ENCODE measurements around the gene TIGD7. TPM values are rescaled to one million over a fixed set of nuclear protein-coding genes. Genes with fewer than 3 reads are reported as not detected.

The TIGD7 gene
- total RNA-seq, 4 donors from 2014 or later, result 6.1 to 8.3 (median 6.6) TPM

Other genes with a start within 250 kb of the TIGD7 start
- gene IL32, start 239.8 kb downstream of the TIGD7 start, total RNA-seq, result 10 to 100 TPM in 3 of 4 donors, 1 to 10 TPM in 1; 4.2 to 32.9 (median 21.7) TPM
- not detected for gene ZSCAN10, start 206.1 kb downstream of the TIGD7 start, total RNA-seq
- gene ZNF205, start 192.8 kb downstream of the TIGD7 start, total RNA-seq, result 10 to 100 TPM; 19.4 to 29.2 (median 21.5) TPM
- gene ZNF213, start 170.4 kb downstream of the TIGD7 start, total RNA-seq, result 10 to 100 TPM in 1 of 4 donors, 1 to 10 TPM in 3; 7.7 to 17.1 (median 8.9) TPM
- not detected for gene OR1F1, start 117.2 kb downstream of the TIGD7 start, total RNA-seq
- 10 to 100 TPM in 1 of 4 donors, 1 to 10 TPM in 3; 5.2 to 10.2 (median 9.1) TPM for gene ZNF200, start 70.3 kb downstream of the TIGD7 start, total RNA-seq
- 1 to 10 TPM in 2 of 4 donors, under 1 TPM in 2; 0.39 to 8.1 (median 1.1) TPM for gene MEFV, start 48.8 kb downstream of the TIGD7 start, total RNA-seq
- 10 to 100 TPM; 37.3 to 66.0 (median 55.5) TPM for gene ZNF263, start 21.9 kb downstream of the TIGD7 start, total RNA-seq
- 10 to 100 TPM; 24.0 to 28.2 (median 25.7) TPM for gene ZNF75A, start 67 bp upstream of the TIGD7 start, total RNA-seq
- 1 to 10 TPM in 1 of 4 donors, under 1 TPM in 2, not detected in 1; 0.44 to 1.2 (median 0.59) TPM for gene OR2C1, start 50.5 kb upstream of the TIGD7 start, total RNA-seq
- gene ZSCAN32, start 95.6 kb upstream of the TIGD7 start, total RNA-seq, result 10 to 100 TPM in 3 of 4 donors, 1 to 10 TPM in 1; 8.7 to 22.3 (median 14.0) TPM
- 10 to 100 TPM; 12.0 to 16.7 (median 13.1) TPM for gene ZNF174, start 95.8 kb upstream of the TIGD7 start, total RNA-seq
- 1 to 10 TPM; 2.2 to 3.1 (median 2.7) TPM for gene ZNF597, start 138.1 kb upstream of the TIGD7 start, total RNA-seq
- gene NAA60, start 138.2 kb upstream of the TIGD7 start, total RNA-seq, result 10 to 100 TPM; 27.6 to 37.8 (median 28.0) TPM
- gene C16orf90, start 190.1 kb upstream of the TIGD7 start, total RNA-seq, result not detected
- 10 to 100 TPM; 22.3 to 36.9 (median 29.7) TPM for gene CLUAP1, start 195.6 kb upstream of the TIGD7 start, total RNA-seq

Data from tibial nerve (tissue), 4 donors.